GM10266 (cell line): ENCODE data around the gene TRPV2.

Experiments used
- DNase-seq: peaks from one replicate; pipeline ENCODE4 v3.0.0; 2012; ENCODE audit errors: extremely low spot score
- TF ChIP-seq, protein P1 (sequence below): IDR thresholded peaks from 2 replicates; pipeline ENCODE4 v1.5.1; 2012; ENCODE audit warnings: mild to moderate bottlenecking, low read depth; ENCODE audit not compliant: control insufficient read depth, insufficient read depth; ENCODE audit errors: missing control alignments

The TRPV2 gene

DNA sequence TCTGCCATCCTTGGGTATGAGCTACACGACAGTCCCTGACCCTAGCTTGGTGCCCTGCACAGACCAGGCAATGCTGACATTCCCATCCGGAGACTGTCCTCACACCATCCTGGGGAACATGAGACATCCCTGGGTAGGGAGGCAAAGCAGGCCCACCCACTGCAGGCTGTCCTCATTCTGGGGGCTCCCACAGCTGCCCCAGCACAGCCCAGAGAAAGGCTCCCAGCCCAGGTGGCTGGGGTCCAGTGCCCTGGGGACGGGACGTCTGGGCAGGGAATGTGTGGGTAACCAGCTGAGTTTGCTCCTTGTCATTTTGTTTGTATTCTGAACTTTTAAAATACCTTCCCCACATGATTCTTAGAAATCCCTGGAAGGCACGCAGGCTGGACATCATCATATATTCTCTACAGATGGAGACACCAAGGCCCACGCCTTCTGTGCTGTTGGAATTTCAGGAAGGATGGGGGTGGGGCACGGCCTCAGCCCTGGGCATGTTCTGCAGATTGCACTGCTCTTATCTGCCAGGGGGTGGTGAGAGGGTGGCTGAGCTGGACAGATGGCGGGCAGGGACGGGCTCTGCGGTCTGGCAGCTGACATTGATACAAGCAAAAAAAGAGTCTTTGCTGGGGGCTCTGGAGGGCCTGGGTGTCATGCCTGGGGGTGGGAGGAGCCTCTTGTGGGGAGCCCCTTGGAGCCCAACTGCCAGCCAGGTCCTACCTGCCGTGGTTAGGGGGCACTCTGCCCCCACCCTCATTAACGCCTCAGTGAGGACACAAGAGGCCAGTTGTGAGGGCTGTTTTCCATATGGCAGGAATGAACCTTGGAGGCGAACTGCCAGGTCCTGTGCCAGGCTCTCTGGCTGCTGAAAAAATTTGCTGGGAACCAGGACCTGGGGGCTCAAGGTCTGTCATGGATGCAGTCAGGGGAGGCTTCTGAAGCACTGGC, 48.3 kb downstream of the TRPV2 start:
- TF ChIP-seq, protein P1, sequence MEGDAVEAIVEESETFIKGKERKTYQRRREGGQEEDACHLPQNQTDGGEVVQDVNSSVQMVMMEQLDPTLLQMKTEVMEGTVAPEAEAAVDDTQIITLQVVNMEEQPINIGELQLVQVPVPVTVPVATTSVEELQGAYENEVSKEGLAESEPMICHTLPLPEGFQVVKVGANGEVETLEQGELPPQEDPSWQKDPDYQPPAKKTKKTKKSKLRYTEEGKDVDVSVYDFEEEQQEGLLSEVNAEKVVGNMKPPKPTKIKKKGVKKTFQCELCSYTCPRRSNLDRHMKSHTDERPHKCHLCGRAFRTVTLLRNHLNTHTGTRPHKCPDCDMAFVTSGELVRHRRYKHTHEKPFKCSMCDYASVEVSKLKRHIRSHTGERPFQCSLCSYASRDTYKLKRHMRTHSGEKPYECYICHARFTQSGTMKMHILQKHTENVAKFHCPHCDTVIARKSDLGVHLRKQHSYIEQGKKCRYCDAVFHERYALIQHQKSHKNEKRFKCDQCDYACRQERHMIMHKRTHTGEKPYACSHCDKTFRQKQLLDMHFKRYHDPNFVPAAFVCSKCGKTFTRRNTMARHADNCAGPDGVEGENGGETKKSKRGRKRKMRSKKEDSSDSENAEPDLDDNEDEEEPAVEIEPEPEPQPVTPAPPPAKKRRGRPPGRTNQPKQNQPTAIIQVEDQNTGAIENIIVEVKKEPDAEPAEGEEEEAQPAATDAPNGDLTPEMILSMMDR = no peak
- DNase-seq = no peak

DNA sequence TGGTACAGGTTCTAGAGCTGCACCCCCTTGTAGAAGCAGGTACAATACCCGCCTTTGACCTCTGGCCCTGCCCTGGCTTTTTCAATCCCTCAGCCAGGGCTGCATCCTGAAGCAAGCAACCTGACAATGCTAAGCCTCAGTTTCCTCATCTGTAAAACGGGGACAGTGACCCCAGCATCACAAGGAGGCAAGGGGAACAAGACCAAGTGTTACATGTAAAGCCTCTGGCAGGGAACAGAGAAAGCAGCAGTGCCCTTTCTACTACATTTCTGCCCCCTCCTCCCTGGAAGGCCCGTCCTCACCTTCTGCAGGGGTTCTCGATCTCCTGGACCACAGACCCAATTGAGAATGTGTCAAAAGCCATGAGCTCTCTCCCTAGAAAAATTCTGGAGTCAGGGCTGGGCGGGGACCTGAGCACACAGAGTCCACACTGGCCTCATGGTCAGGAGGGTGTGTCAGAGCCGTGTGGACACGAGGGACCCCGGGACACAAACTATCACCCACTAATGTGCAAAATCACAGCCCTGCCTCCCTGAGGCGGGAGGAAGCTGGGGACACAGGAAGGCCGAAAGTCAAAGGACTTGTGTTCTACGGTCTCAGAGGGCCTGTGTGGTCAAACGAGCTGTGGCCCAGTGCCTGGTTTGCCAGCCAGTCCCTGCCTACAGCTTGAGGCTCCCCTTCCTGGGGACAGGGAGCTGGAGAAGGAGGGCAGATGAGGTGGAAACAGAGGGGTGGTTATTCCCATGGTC, 49.1 kb downstream of the TRPV2 start:
- TF ChIP-seq, protein P1 = no peak
- no peak for DNase-seq

DNA sequence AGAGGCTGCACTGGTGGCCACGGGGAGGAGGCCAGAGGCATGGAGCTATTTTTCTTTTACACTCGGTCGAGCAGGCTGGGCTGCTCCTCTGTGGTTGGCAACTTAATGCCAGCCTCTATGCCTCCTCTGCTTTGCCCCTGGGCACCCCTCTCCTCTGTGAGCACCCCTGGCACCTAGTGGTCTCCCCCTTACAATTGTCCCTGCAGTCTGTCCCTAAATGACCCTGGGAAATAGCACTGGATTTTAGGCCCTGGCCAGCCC, 49.6 kb downstream of the TRPV2 start:
- TF ChIP-seq, protein P1 = no peak
- no peak for DNase-seq

DNA sequence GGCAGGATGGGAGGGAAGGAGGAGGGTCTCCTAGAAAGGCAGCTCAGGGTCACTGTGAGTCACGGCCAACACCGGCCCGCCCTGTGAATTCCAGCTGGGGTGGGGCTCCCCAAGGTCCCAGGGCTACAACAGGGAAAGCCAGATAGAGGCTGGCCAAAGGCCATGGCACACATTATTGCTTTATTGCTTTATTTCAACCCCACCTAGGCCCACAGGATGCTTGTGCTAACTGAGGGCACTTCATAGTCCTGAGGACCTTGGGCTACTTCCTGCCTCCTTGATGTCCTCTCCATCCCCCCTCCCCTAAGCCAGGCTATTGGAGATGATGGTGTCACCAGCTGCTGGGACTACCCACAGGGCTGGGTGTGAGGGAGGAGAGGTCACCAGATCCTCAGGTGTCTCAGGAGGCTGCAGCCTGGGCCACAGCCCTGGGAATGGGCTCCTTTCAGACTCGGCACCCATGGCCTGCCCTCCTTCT, 50.5 kb downstream of the TRPV2 start:
- TF ChIP-seq, protein P1 = no peak
- DNase-seq = no peak

DNA sequence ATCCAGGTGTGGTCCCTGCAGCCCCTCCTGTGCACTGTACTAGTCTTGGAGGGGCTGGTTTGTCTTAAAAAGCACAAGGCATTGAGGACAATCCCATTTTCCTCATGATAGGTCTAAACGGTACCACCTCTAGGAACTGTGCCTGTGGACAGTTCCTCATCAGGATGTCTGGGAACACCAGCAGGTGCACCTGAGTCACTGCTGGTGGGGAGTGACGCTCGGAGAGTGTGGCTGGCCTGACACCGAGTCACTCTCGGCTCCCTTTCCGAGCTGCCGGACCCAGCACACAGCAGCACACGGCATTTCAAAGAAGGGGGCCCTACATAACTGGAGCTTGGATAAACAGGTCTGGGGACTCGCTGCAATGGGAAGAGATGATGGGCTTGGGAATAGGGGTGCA, 51.0 kb downstream of the TRPV2 start:
- no peak for DNase-seq
- TF ChIP-seq, protein P1 = no peak

DNA sequence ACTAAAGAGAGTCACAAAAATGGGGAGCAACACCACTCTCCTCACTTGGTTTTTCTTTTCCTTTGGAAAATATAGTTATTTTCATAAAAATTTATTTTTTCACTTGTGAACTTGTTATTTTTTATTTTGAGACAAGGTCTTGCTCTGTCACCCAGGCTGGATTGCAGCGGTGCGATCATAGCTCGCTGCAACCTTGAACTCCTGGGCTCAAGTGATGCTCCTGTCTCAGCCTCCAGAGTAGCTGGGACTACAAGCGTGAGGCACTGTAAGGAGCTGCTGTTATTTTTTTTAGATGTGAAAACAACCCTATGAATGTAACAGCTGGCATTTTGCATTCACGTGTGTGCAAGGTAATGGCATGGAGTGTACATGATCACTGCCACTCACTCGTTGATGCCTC, 51.7 kb downstream of the TRPV2 start:
- TF ChIP-seq, protein P1 = no peak

DNA sequence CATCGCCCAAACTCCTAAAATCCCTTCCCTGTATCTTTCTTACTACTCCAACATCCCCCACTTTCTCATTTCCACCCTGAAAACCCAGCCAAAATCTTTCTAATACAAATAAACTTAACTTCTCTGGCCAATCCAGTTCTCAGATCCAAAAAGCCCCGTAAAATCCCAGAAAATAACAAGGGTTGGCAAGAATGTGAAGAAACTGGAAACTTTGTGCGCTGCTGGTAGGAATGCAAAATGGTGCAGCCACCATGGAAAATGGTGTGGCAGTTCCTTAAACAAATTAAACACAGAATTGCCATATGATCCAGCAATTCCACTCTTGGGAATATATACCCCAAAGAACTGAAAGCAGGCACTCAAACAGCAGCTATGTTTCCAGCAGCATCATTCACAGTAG, 52.5 kb downstream of the TRPV2 start:
- DNase-seq = no peak
- TF ChIP-seq, protein P1 = no peak

More for the DNA sequence above, 51.7 kb downstream of the TRPV2 start:
- DNase-seq = no peak
